Breast epithelium (tissue), 3 donors: ENCODE data around the gene PTPN22.

Experiments
- CTCF ChIP-seq, 3 donors: fragments of 450-650 bp; IDR thresholded peaks; one replicate each; pipeline ENCODE4 v1.5.1; 2016 to 2017; ENCODE audit warnings: antibody characterized with exemption in 3 of 3, mild to moderate bottlenecking in 3 of 3, moderate library complexity in 3 of 3
- POLR2AphosphoS5 ChIP-seq, 3 donors: sonication (generic); formaldehyde crosslinking; IDR thresholded peaks; one replicate each; pipeline ENCODE4 v1.6.1; 2017; ENCODE audit warnings: antibody characterized with exemption in 3 of 3

- no peak for TF ChIP-seq CTCF (IDR thresholded peaks at IDR 0.05)
- no peak for TF ChIP-seq POLR2AphosphoS5 (IDR thresholded peaks at IDR 0.05)
Measured at GRCh38 chr1:113876176-113876575, 4.7 kb upstream of the PTPN22 start.
